Neural cell (in vitro differentiated cells): ENCODE data around the gene SDK1. TPM values are rescaled to one million over a fixed set of nuclear protein-coding genes. Genes with fewer than 3 reads are reported as not detected.

Experiments used
- H2AFZ ChIP-seq: fragments of 200-600, 300-800 bp; sonication (generic), shearing (Covaris generic); 2 replicates; pipeline ENCODE4 v1.6.0; 2014; ENCODE audit warnings: low read depth, mild to moderate bottlenecking, antibody characterized with exemption, low read length, moderate library complexity
- H3F3A ChIP-seq: fragments of 200-600 bp; shearing (Covaris generic); 2 replicates; pipeline ENCODE4 v1.6.1; 2016; ENCODE audit warnings: mild to moderate bottlenecking, moderate library complexity, mixed read lengths, antibody characterized with exemption, low read length; ENCODE audit not compliant: insufficient read depth, poor library complexity, severe bottlenecking
- H3K27ac ChIP-seq: fragments of 200-600, 300-800 bp; sonication (generic), shearing (Covaris generic); 2 replicates; pipeline ENCODE4 v1.5.1; 2014; ENCODE audit warnings: mild to moderate bottlenecking, low read length, moderate library complexity
- H3K27me3 ChIP-seq: fragments of 300-800, 200-600 bp; sonication (generic), shearing (Covaris generic); 2 replicates; pipeline ENCODE4 v1.6.0; 2014; ENCODE audit warnings: mild to moderate bottlenecking, low read depth, low read length, moderate library complexity; ENCODE audit not compliant: insufficient read depth
- H3K36me3 ChIP-seq: fragments of 300-800, 200-600 bp; sonication (generic), shearing (Covaris generic); 2 replicates; pipeline ENCODE4 v1.5.1; 2014; ENCODE audit warnings: mild to moderate bottlenecking, antibody characterized with exemption, low read length, moderate library complexity; ENCODE audit not compliant: insufficient read depth
- H3K4me2 ChIP-seq: fragments of 300-800, 200-600 bp; sonication (generic), shearing (Covaris generic); 2 replicates; pipeline ENCODE4 v1.6.0; 2014; ENCODE audit warnings: mild to moderate bottlenecking, low read length
- H3K4me3 ChIP-seq: fragments of 300-800, 200-600 bp; sonication (generic), shearing (Covaris generic); 2 replicates; pipeline ENCODE4 v1.5.1; 2014; ENCODE audit warnings: mild to moderate bottlenecking, low read length, moderate library complexity
- H3K79me2 ChIP-seq: fragments of 200-600 bp; shearing (Covaris generic); replicated peaks from 2 replicates; pipeline ENCODE4 v1.6.0; 2014; ENCODE audit warnings: mild to moderate bottlenecking, low read length, moderate library complexity; ENCODE audit not compliant: insufficient read depth
- H3K9ac ChIP-seq: fragments of 300-800, 200-600 bp; sonication (generic), shearing (Covaris generic); 2 replicates; pipeline ENCODE4 v1.6.1; 2016; ENCODE audit warnings: mild to moderate bottlenecking, low read length, mixed read lengths
- H3K9me2 ChIP-seq: fragments of 200-600 bp; shearing (Covaris generic); 2 replicates; pipeline ENCODE4 v1.6.1; 2016; ENCODE audit warnings: mild to moderate bottlenecking, low read length, mixed read lengths; ENCODE audit not compliant: insufficient read depth
- H3K9me3 ChIP-seq: fragments of 200-600, 300-800 bp; sonication (generic), shearing (Covaris generic); 2 replicates; pipeline ENCODE4 v1.6.1; 2016; ENCODE audit warnings: mild to moderate bottlenecking, mixed run types, low read length, moderate library complexity, mixed read lengths
- H4K20me1 ChIP-seq: fragments of 200-600 bp; shearing (Covaris generic); 2 replicates; pipeline ENCODE4 v1.6.1; 2016; ENCODE audit warnings: mild to moderate bottlenecking, mixed run types; ENCODE audit not compliant: insufficient read depth
- EP300 ChIP-seq: fragments of 450-650 bp; conservative IDR thresholded peaks from 2 replicates; pipeline ENCODE4 v1.6.1; 2014; ENCODE audit warnings: antibody characterized with exemption, mild to moderate bottlenecking, moderate library complexity; ENCODE audit not compliant: poor library complexity, severe bottlenecking
- EZH2 ChIP-seq: fragments of 200-600, 300-800 bp; shearing (Covaris generic), sonication (generic); IDR thresholded peaks from 2 replicates; pipeline ENCODE4 v1.6.1; 2014; ENCODE audit warnings: antibody characterized with exemption, low read length, borderline replicate concordance, mild to moderate bottlenecking; ENCODE audit not compliant: insufficient read depth, poor library complexity, severe bottlenecking
- MXI1 ChIP-seq: fragments of 450-650 bp; conservative IDR thresholded peaks from 2 replicates; pipeline ENCODE4 v1.6.1; 2014; ENCODE audit warnings: antibody characterized with exemption, mild to moderate bottlenecking; ENCODE audit not compliant: poor library complexity, severe bottlenecking
- POLR2AphosphoS5 ChIP-seq: IDR thresholded peaks from 2 replicates; pipeline ENCODE4 v1.6.1; 2012
- RAD21 ChIP-seq: fragments of 450-650 bp; conservative IDR thresholded peaks from 2 replicates; pipeline ENCODE4 v1.6.1; 2014; ENCODE audit warnings: antibody characterized with exemption, mild to moderate bottlenecking, moderate library complexity
- REST ChIP-seq: IDR thresholded peaks from 2 replicates; pipeline ENCODE4 v1.6.1; 2012; ENCODE audit warnings: borderline replicate concordance
- SMC3 ChIP-seq: fragments of 450-650 bp; conservative IDR thresholded peaks from 2 replicates; pipeline ENCODE4 v1.6.1; 2014; ENCODE audit warnings: antibody characterized with exemption, mild to moderate bottlenecking, moderate library complexity; ENCODE audit not compliant: poor library complexity
- TAF1 ChIP-seq: IDR thresholded peaks from 2 replicates; pipeline ENCODE4 v1.6.1; 2012; ENCODE audit warnings: low read depth
- polyA plus RNA-seq: library from polyadenylated mRNA; depleted of rRNA; stranded (reverse); fragments of >200 nt; gene quantifications from 2 replicates; pipeline ENCODE4 v1.2.3, GENCODE V29; 2014
- TF ChIP-seq, protein P1 (sequence below): fragments of 450-650 bp; IDR thresholded peaks from 2 replicates; pipeline ENCODE4 v1.5.1; 2014; ENCODE audit warnings: antibody characterized with exemption, mild to moderate bottlenecking, moderate library complexity; ENCODE audit not compliant: poor library complexity, severe bottlenecking

SDK1 gene
- polyA plus RNA-seq, 1 donor from 2014 or later: 2.7 TPM

DNA sequence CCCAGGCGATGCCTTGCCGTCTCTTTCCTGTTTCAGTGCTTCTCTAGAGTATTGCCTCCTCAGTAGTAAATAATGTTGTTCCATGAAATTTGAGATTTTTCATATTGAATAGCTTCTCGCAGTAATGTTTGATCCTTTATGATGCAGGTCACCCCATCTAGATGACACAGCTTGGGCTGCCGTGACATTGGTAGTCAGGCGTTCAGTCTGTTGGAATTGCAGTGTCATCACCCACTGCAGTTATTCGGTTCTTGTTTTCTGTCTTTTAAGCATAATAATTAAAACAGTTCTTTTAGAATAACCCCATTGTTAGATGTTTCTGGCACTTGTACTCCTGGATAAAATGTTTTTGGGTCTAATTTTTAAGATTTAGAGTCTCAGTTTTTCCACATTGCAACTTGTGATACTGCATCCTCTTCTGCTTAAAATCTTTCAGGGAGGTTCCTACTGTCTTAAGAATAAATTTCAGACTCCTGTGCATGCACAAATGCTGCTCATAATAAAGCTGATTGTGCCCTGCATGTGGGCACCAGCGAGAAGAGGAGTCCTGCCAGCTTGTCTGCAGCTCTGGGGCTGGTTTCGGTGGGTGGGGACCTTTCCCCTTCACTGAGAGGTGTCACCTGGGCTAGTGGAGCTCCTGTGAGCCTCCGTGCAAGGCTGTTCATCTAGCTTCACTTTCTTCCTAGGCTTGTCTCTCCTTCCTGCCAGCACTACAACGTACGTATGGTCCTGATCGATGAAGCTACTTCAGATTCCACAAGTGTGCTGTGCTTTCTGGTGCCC lies 44.8 kb downstream of the SDK1 start:
- H2AFZ ChIP-seq: no peak overlapping the region
- no peak overlapping the region for H3K27ac ChIP-seq
- H3K27me3 ChIP-seq: no peaks in the 10 kb centered on the region
- H3K9me3 ChIP-seq: no peaks in the 10 kb centered on the region
- no peaks in the 10 kb centered on the region for H3F3A ChIP-seq
- no peak overlapping the region for H3K4me2 ChIP-seq
- no peak overlapping the region for H3K4me3 ChIP-seq
- no peaks in the 10 kb centered on the region for H3K9me2 ChIP-seq
- H4K20me1 ChIP-seq: no peaks in the 10 kb centered on the region
- no peaks in the 10 kb centered on the region for H3K36me3 ChIP-seq
- H3K9ac ChIP-seq: no peak overlapping the region
- no peak for TF ChIP-seq EP300
- TF ChIP-seq SMC3: no peak
- no peak for TF ChIP-seq POLR2AphosphoS5
- no peak for TF ChIP-seq EZH2
- TF ChIP-seq, protein P1, sequence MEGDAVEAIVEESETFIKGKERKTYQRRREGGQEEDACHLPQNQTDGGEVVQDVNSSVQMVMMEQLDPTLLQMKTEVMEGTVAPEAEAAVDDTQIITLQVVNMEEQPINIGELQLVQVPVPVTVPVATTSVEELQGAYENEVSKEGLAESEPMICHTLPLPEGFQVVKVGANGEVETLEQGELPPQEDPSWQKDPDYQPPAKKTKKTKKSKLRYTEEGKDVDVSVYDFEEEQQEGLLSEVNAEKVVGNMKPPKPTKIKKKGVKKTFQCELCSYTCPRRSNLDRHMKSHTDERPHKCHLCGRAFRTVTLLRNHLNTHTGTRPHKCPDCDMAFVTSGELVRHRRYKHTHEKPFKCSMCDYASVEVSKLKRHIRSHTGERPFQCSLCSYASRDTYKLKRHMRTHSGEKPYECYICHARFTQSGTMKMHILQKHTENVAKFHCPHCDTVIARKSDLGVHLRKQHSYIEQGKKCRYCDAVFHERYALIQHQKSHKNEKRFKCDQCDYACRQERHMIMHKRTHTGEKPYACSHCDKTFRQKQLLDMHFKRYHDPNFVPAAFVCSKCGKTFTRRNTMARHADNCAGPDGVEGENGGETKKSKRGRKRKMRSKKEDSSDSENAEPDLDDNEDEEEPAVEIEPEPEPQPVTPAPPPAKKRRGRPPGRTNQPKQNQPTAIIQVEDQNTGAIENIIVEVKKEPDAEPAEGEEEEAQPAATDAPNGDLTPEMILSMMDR: no peak
- no peak for TF ChIP-seq TAF1
- TF ChIP-seq RAD21: no peak
- no peak for TF ChIP-seq REST
- TF ChIP-seq MXI1: no peak
- no peaks in the 10 kb centered on the region for H3K79me2 ChIP-seq

DNA sequence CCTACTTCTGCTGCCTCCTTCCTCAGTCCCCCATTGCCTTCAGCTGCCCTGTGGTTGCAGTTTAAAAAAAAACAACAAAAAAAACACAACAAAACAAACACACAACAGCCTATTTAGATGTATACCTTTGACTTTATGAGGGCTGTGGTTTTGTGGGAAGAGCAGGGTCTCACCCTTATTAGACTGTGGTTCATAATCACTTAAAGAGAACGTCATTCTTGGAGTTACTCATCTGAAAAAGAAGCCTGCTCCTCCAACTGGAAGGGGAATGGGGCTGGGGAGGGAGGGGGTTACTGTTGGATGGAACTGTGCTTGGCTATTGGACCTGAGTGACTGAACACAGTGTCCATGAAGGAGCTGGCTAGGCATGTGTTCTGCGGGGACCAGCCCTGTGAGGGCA lies 48.1 kb downstream of the SDK1 start:
- Histone ChIP-seq H4K20me1 (no peaks in the 10 kb centered on the region), H3K27me3 (no peaks in the 10 kb centered on the region), H3K9me3 (no peaks in the 10 kb centered on the region), H3K4me2 (no peak overlapping the region), H2AFZ (no peak overlapping the region), H3K79me2 (no peaks in the 10 kb centered on the region), H3K36me3 (no peaks in the 10 kb centered on the region), H3K9ac (no peak overlapping the region), H3K27ac (no peak overlapping the region), H3K4me3 (no peak overlapping the region), H3K9me2 (no peaks in the 10 kb centered on the region), H3F3A (no peaks in the 10 kb centered on the region)
- TF ChIP-seq EZH2 (no peak), RAD21 (no peak), POLR2AphosphoS5 (no peak), MXI1 (no peak), EP300 (no peak)
